Esophagus squamous epithelium (tissue), 5 donors: Measurements from ENCODE around the gene PPP2R3A. TPM values are rescaled to one million over a fixed set of nuclear protein-coding genes. Genes with fewer than 3 reads are reported as not detected.

ENCODE experiments used
- DNase-seq: peaks from one replicate; lab custom pipeline; 2025; lab: John Stamatoyannopoulos, UW
- H3K27ac ChIP-seq, 4 donors: fragments of 200-600 bp; sonication (generic); one replicate each; pipeline ENCODE4 v1.5.1; 2016 to 2019; ENCODE audit warnings: mild to moderate bottlenecking in 1 of 4
- H3K27me3 ChIP-seq, 4 donors: fragments of 200-600 bp; sonication (generic); 1 replicate in 3 of 4; 2 replicates in 1 of 4; pipeline versions ENCODE4 v1.5.1 to v1.6.0; 2017 to 2021; ENCODE audit warnings: antibody characterized with exemption in 1 of 4
- H3K36me3 ChIP-seq, 3 donors: fragments of 200-600 bp; sonication (generic); one replicate each; pipeline ENCODE4 v1.5.1; 2016 to 2019
- H3K4me1 ChIP-seq, 3 donors: fragments of 200-600 bp; sonication (generic); one replicate each; pipeline ENCODE4 v1.5.1; 2017 to 2019
- H3K4me3 ChIP-seq, 4 donors: fragments of 200-600 bp; sonication (generic); 1 replicate in 3 of 4; 2 replicates in 1 of 4; pipeline ENCODE4 v1.5.1; 2016 to 2019; ENCODE audit warnings: mild to moderate bottlenecking in 2 of 4, moderate library complexity in 1 of 4
- H3K9me3 ChIP-seq, 3 donors: fragments of 200-600 bp; sonication (generic); one replicate each; pipeline ENCODE4 v1.5.1; 2016 to 2019
- CTCF ChIP-seq, 6 experiments: fragments of 450-650 bp in 4 of 6; fragments of 200-600 bp in 2 of 6; sonication (generic) in 2 of 6; IDR thresholded peaks; one replicate each; pipeline ENCODE4 v1.5.1; 2016 to 2019; ENCODE audit warnings: antibody characterized with exemption in 6 of 6, mild to moderate bottlenecking in 4 of 6, moderate library complexity in 4 of 6
- POLR2A ChIP-seq, 4 donors: fragments of 450-650 bp; IDR thresholded peaks; one replicate each; pipeline ENCODE4 v1.6.1; 2017; ENCODE audit warnings: antibody characterized with exemption in 4 of 4, mild to moderate bottlenecking in 4 of 4, moderate library complexity in 3 of 4
- WGBS, 2 donors: methylation state at CpG; one replicate each; pipeline ENCODE4 v1.1.5; 2018; 5-methylcytosine and 5-hydroxymethylcytosine counted together
- intact Hi-C: fragments of 100-400 bp; cut with DNase I; formaldehyde crosslinking; loops from one replicate; pipeline ENCODE4 v1.15.0; 2022
- total RNA-seq, 4 donors: library from RNA; depleted of rRNA; stranded (reverse); fragments of >200 nt; gene quantifications; one replicate each; pipeline ENCODE4 v1.1.0, GENCODE V29; 2016
- donor health status: DM: yes; HTN: yes; CAD: no.

The PPP2R3A gene
- total RNA-seq, 4 donors from 2014 or later, result 9.4 to 15.6 (median 13.6) TPM

GRCh38 chr3:136173939-136174490 is 208.5 kb downstream of the PPP2R3A start:
- H3K4me1 ChIP-seq, result peaks cover 0 to 91% (median 4%) of the 10 kb centered on the region in 3 donors
- H3K9me3 ChIP-seq, result no peaks in the 10 kb centered on the region
- intact Hi-C loops, result no loop called here
- H3K27ac ChIP-seq, result no peak overlapping the region
- H3K36me3 ChIP-seq, result no peaks in the 10 kb centered on the region
- no peaks in the 10 kb centered on the region for H3K27me3 ChIP-seq
- H3K4me3 ChIP-seq, result no peak overlapping the region
- no peak for TF ChIP-seq POLR2A (IDR thresholded peaks at IDR 0.05)
- TF ChIP-seq CTCF (IDR thresholded peaks at IDR 0.05), result no peak
- no peak for DNase-seq

- TF ChIP-seq POLR2A (IDR thresholded peaks at IDR 0.05) (no peak), CTCF (IDR thresholded peaks at IDR 0.05) (no peak)
- no peak overlapping the region for H3K27ac ChIP-seq
- 48 to 54% methylated on average over 4 of the region's 4 CpGs for WGBS, 2 donors
- DNase-seq, result no peak
- H3K4me3 ChIP-seq, result no peak overlapping the region
- peaks cover 4 to 98% (median 26%) of the 10 kb centered on the region in 3 donors for H3K4me1 ChIP-seq
- H3K36me3 ChIP-seq, result no peaks in the 10 kb centered on the region
- no peaks in the 10 kb centered on the region for H3K9me3 ChIP-seq
- H3K27me3 ChIP-seq, result no peaks in the 10 kb centered on the region
- intact Hi-C loops, result no loop called here
Measured at GRCh38 chr3:136177876-136178275, 212.3 kb downstream of the PPP2R3A start.

- no peaks in the 10 kb centered on the region for H3K9me3 ChIP-seq
- 70 to 86% methylated on average over 3 to 8 of the region's 8 CpGs for WGBS, 2 donors
- no peak for DNase-seq
- H3K27me3 ChIP-seq, result no peaks in the 10 kb centered on the region
- TF ChIP-seq CTCF (IDR thresholded peaks at IDR 0.05) (no peak), POLR2A (IDR thresholded peaks at IDR 0.05) (no peak)
- peaks cover 10 to 96% (median 37%) of the 10 kb centered on the region in 3 donors for H3K4me1 ChIP-seq
- intact Hi-C loops, result no loop called here
- no peak overlapping the region for H3K4me3 ChIP-seq
- no peak overlapping the region for H3K27ac ChIP-seq
- no peaks in the 10 kb centered on the region for H3K36me3 ChIP-seq
Measured at GRCh38 chr3:136181741-136182140, 216.2 kb downstream of the PPP2R3A start.

- Histone ChIP-seq H3K4me3 (no peak overlapping the region), H3K27ac (no peak overlapping the region), H3K27me3 (no peaks in the 10 kb centered on the region), H3K9me3 (no peaks in the 10 kb centered on the region), H3K4me1 (peaks cover 16 to 96% (median 51%) of the 10 kb centered on the region in 3 donors), H3K36me3 (no peaks in the 10 kb centered on the region)
- intact Hi-C loops, result no loop called here
- no peak for DNase-seq
- 70 to 75% methylated on average over 2 of the region's 2 CpGs for WGBS, 2 donors
- TF ChIP-seq CTCF (IDR thresholded peaks at IDR 0.05) (no peak), POLR2A (IDR thresholded peaks at IDR 0.05) (no peak)
Measured at GRCh38 chr3:136184703-136185102, 219.2 kb downstream of the PPP2R3A start.

- Histone ChIP-seq H3K9me3 (no peaks in the 10 kb centered on the region), H3K4me1 (peaks cover 21 to 96% (median 53%) of the 10 kb centered on the region in 3 donors), H3K4me3 (peak overlapping the region in 1 of 4 donors; percentile 8), H3K27ac (peak overlapping the region in 2 of 4 donors; percentile 1 to 38), H3K27me3 (no peaks in the 10 kb centered on the region), H3K36me3 (no peaks in the 10 kb centered on the region)
- WGBS, 2 donors, result 33 to 38% methylated on average over 2 to 3 of the region's 3 CpGs
- intact Hi-C loops, result no loop called here
- DNase-seq, result no peak
- TF ChIP-seq CTCF (IDR thresholded peaks at IDR 0.05) (no peak), POLR2A (IDR thresholded peaks at IDR 0.05) (no peak)
Measured at GRCh38 chr3:136186344-136186743, 220.8 kb downstream of the PPP2R3A start.
